Endothelial cell of umbilical vein (primary cell): ENCODE measurements around the gene ARL3.

Source experiments
- CTCF ChIP-seq, 2 donors: IDR thresholded peaks; 1 replicate in 1 of 2; 2 replicates in 1 of 2; pipeline ENCODE4 v1.5.1; 2011; ENCODE audit warnings: low read length in 2 of 2, mild to moderate bottlenecking in 2 of 2, moderate library complexity in 2 of 2, control low read depth in 1 of 2, inconsistent platforms in 1 of 2, low read depth in 1 of 2; ENCODE audit not compliant: insufficient read depth in 1 of 2; ENCODE audit errors: extremely low read depth in 1 of 2
- EZH2 ChIP-seq: IDR thresholded peaks from 2 replicates; pipeline ENCODE4 v1.6.1; 2012; ENCODE audit warnings: borderline replicate concordance, low read depth, mild to moderate bottlenecking, moderate library complexity, low read length, inconsistent platforms; ENCODE audit not compliant: severe bottlenecking
- FOS ChIP-seq: IDR thresholded peaks from 2 replicates; pipeline ENCODE4 v1.6.1; 2011; ENCODE audit warnings: mild to moderate bottlenecking, low read length, moderate library complexity, borderline replicate concordance; ENCODE audit not compliant: insufficient read depth
- MAX ChIP-seq: IDR thresholded peaks from 2 replicates; pipeline ENCODE4 v1.6.1; 2011; ENCODE audit not compliant: insufficient read depth, insufficient read length
- MYC ChIP-seq: IDR thresholded peaks from one replicate; pipeline ENCODE4 v1.6.1; 2011; ENCODE audit warnings: mild to moderate bottlenecking, low read depth, low read length
- POLR2A ChIP-seq: IDR thresholded peaks from 2 replicates; pipeline ENCODE4 v1.6.1; 2012; ENCODE audit warnings: low read depth, mild to moderate bottlenecking, control low read depth, low read length
- POLR2AphosphoS5 ChIP-seq: IDR thresholded peaks from 2 replicates; pipeline ENCODE4 v1.6.1; 2012; ENCODE audit warnings: low read depth, mild to moderate bottlenecking, control low read depth, low read length, moderate library complexity; ENCODE audit not compliant: insufficient read depth

GRCh38 chr10:102757323-102757722 lies 43.1 kb upstream of the ARL3 start:
- TF ChIP-seq MYC (no peak), CTCF (IDR thresholded peaks at IDR 0.05; ENCODE audit: extremely low read depth in 1 of 2, insufficient read depth in 1 of 2, low read depth in 1 of 2, low read length in 2 of 2) (no peak), POLR2A (no peak), EZH2 (no peak), POLR2AphosphoS5 (no peak), MAX (no peak), FOS (no peak)
